Activated T-cell treated with anti-CD3 and anti-CD28 coated beads for 1 hour (primary cell): Measurements from ENCODE around the gene EXOSC10.
"Not testable (repeated sequence)": the region's sequence is repeated elsewhere in the genome, so short reads cannot be mapped to it uniquely, and the experiment has no call there.

Source experiments
- DNase-seq: peaks from one replicate; pipeline ENCODE4 v3.0.0-alpha.2; 2020; ENCODE audit warnings: low read depth

Gene EXOSC10

DNA sequence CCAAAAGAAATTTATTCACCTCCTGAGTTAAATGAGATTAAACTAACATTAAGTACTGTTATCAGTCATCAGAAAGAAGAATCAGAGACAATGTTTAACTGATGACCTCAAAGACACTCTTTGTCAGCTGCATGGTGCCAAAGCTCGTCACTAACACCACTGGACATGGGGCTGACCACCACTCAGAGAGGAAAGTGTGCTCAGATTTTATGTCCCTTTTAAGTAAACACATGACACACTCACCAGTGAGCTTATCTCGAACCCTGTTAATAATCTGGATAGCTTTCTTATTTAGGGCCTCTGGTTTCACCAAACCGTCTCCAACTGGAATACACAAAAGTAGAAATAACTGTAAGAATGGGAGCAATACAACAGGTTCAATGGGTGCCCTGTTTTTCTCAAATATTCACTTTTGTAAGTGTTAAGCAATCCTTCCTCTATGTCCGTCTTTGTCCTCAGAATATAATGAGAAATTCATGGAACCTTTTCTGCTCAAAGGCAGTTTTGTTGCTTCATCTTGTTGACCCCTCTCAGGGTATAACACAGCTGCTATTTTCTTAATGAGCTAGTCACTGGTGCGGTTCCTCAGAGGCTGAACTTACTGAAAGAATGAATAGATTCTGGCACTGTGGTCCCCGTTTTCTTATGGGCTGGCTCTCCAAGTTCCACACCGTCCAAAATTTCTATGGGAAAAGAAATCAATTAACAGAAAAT, 9.5 kb upstream of the EXOSC10 start:
- DNase-seq, result no peak

- no peak for DNase-seq
Observed at GRCh38 chr1:11107599-11107998, 7.9 kb upstream of the EXOSC10 start.

GRCh38 chr1:11105586-11105985, 5.9 kb upstream of the EXOSC10 start:
- no peak for DNase-seq

DNA sequence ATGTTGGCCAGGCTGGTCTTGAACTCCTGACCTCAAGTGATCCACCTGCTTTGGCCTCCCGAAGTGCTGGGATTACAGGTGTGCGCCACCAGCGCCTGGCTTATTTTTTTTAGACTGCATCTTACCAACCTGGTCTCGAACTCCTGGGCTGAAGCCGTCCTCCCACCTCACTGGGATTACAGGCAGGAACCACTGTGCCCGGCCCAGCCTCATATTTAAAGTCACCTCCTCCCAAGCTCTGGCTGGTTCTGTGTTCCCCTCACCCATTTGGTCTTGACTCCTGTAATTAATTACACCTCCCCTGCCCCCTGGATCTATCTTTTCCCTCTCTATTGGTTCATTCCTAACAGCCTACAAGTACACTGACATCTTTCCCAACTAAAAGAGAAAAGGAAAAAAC, 1.7 kb upstream of the EXOSC10 start:
- DNase-seq, result no peak

DNA sequence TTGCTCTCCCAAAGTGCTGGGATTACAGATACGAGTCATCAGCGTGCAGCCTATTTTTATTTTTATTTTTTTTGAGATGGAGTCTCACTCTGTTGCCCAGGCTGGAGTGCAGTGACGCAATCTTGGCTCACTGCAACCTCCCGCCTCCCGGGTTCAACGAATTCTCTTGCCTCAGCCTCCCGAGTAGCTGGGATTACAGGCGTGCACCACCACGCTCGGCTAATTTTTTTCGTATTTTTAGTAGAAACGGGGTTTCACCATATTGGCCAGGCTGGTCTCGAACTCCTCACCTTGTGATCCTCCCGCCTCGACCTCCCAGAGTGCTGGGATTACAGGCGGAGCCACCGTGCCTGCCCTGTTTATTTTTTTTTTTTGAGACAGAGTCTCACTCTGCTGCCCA, 1.1 kb upstream of the EXOSC10 start:
- not testable (repeated sequence) for DNase-seq

DNA sequence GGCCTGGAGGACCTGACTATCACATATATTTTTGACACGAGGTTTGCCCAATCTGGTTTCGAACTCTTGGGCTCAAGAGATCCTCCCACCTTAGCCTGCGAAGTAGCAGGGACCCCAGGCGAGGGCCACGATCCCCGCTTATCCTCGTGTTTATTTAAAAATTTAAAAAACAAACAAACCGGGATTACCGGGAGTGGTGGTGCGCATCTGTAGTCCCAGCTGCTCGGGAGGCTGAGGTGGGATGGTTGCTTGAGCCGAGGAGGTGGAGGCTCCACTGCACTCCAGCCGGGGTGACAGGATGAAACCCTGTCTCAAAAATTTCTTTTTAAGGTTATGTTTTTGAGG, 452 bp upstream of the EXOSC10 start:
- no peak for DNase-seq

DNA sequence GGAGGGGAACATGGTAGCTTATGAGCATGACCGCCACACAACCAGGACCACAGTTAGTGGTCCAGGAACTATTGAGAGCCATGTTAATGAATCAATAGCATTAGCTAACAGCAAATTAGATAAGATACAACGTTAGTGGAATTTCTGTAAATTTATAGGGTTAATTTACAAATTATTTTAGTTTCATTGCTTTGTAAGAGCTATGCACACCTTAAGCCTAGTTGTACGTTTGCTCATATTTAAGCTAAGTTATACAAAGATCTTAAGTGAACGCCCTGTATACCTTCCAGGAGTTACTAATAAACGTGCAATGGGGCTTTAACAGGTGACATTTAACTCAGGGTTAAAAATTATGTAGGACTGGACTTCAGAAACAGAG, 749 bp downstream of the EXOSC10 start:
- no peak for DNase-seq

DNA sequence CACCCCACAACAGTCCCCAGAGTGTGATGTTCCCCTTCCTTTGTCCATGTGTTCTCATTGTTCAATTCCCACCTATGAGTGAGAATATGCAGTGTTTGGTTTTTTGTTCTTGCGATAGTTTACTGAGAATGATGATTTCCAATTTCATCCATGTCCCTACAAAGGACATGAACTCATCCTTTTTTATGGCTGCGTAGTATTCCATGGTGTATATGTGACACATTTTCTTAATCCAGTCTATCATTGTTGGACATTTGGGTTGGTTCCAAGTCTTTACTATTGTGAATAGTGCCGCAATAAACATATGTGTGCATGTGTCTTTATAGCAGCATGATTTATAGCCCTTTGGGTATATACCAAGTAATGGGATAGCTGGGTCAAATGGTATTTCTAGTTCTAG, 15.9 kb downstream of the EXOSC10 start:
- DNase-seq, result not testable (repeated sequence)

DNA sequence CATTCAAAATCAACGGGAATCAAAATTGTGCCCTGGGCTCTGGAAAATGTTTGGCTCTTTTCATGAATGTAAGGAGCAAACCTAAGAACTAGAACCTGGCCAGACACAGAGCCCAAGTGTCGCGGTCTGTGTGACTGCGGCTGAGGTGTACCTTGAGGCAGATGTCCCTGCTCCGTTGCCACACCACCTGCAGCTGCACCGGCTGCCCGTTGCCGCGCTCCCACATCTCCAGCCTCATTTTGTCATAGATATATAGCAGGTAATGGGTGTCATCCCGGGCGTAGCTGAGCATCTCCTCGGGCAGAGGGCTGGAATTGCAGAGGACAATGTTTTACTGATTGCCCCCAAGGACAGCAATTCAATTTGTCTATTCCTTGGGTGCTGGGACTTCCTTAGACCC, 18.7 kb downstream of the EXOSC10 start:
- DNase-seq, result no peak

GRCh38 chr1:11078631-11079030, 21.0 kb downstream of the EXOSC10 start:
- DNase-seq, result no peak

- not testable (repeated sequence) for DNase-seq
Observed at GRCh38 chr1:11073398-11073797, 26.3 kb downstream of the EXOSC10 start.

- DNase-seq, result no peak
Observed at GRCh38 chr1:11072216-11072917, 27.3 kb downstream of the EXOSC10 start.

DNA sequence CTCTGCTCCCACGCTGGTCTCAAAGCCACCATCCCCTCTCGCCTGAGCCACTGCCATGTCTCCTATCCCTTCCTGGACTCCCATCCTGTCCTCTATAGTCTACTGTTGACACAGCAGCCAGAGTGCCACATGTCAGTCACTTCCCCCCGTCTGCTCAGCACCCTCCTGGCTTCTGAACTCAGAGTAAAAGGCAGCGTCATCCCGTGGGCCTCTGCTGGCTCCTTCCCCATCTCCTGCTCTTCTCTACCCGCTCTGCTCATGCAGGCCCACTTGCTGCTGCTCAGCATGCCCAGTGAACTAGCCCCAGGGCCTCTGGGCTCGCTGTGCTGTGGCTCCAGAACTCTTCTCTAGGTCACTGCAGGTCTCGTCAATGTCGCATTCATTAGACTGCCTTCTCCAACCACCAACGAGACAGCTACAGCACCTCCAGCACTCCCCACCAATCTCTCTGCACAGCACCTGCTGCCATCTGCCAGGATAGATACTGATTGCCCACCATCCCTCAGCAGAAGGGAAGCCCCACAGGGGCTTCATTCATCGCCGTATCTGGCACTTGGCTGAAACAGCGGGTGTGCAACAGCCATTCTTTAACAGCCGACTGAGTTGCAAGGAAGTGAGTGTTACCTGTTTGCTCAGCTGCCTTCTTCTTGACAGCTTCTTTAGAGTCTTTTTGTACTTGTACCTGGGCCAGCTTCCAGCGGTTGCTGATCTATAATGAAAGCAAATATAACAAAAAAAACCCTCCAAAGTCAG, 28.0 kb downstream of the EXOSC10 start:
- no peak for DNase-seq

DNA sequence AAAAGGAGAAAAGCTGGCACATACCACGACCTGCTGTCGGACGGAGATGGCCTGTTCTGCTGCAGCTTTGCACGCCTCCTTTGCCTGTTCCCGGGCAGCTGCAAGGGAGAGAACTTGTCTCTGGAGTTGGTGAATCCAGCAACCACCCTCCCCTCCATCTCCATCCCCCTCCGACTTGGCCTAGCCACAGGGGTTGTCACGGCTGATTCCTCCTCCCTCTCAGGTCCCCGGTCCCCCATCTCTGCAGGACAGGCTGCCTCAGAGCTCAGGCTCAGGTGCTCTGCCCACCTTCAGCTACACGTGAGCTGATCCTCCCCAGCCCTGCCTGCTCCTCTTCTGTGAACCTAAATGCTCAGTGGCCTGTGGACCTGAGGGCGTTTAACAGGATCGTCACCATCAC, 28.8 kb downstream of the EXOSC10 start:
- DNase-seq, result no peak

GRCh38 chr1:11068600-11069473, 30.8 kb downstream of the EXOSC10 start:
- DNase-seq, result no peak

- no peak for DNase-seq
Observed at GRCh38 chr1:11067716-11068599, 31.7 kb downstream of the EXOSC10 start.

- DNase-seq, result no peak
Observed at GRCh38 chr1:11065796-11066195, 33.9 kb downstream of the EXOSC10 start.

DNA sequence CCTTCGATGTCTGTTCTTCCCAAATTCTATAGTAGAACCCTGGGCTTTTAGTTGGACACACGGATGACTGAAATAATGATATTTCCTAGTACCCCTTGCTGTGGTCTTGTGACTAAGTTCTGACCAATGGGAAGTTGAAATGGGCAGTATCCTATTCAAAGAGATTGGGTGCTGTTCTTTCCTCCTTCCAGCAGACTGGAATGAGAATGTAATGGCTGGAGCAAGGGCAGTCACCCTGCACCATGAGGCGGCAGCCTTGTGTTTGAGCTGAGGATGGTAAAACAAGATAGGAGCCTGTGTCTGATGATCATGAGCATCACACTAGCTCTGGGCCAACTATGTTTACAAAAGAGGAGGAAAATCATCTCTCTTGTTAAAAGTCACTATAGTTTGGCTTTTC, 34.7 kb downstream of the EXOSC10 start:
- DNase-seq, result no peak

DNA sequence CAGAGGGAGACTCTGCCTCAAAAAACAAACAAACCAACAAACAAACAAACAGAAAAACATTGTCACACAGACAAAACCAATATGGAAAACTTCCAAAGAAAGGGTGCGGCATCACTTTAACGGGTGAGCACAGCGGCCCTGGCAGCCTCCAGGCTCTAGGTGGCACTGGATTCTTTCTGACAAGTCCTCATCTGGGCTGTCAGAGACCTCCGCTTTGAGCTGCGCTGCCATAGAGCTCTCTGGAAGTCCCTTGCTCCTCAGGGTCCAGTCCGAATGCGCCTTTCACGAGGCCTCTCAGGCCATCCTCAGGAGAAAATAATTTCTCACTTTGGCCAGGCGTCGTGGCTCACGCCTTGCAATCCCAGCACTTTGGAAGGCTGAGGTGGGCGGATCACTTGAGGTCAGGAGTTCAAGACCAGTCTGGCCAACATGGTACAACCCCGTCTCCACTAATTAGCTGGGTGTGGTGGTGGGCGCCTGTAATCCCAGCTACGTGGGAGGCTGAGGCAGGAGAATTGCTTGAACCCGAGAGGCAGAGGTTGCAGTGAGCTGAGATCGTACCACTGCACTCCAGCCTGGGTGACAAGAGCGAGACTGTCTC, 35.6 kb downstream of the EXOSC10 start:
- DNase-seq, result not testable (repeated sequence)

GRCh38 chr1:11062965-11063401, 36.7 kb downstream of the EXOSC10 start:
- no peak for DNase-seq
